BJ (cell line): Measurements from ENCODE around the gene TBC1D22B. TPM values are rescaled to one million over a fixed set of nuclear protein-coding genes. Genes with fewer than 3 reads are reported as not detected.

Experiments used
- CTCF ChIA-PET: fragments of 350-600 bp; formaldehyde crosslinking; extraction: SDS; loops from one replicate; lab custom pipeline; 2021; ENCODE audit warnings: antibody characterized with exemption, inconsistent platforms; lab: Yijun Ruan, JAX
- POLR2A ChIA-PET: fragments of 300-600 bp; sonication (Branson Sonifier 250); formaldehyde crosslinking; extraction: SDS; loops from one replicate; lab custom pipeline; 2021; ENCODE audit warnings: antibody characterized with exemption; lab: Charles Lee
- DNase-seq: peaks from one replicate; pipeline ENCODE4 v3.0.0-alpha.2; 2011; ENCODE audit warnings: low read depth
- H3K27me3 ChIP-seq: 2 replicates; pipeline ENCODE4 v1.6.0; 2011; ENCODE audit warnings: low read length; ENCODE audit not compliant: control insufficient read depth, insufficient read depth
- H3K36me3 ChIP-seq: 2 replicates; pipeline ENCODE4 v1.5.1; 2011; ENCODE audit warnings: low read length; ENCODE audit not compliant: control insufficient read depth, insufficient read depth
- H3K4me3 ChIP-seq: 2 replicates; pipeline ENCODE4 v1.5.1; 2011; ENCODE audit warnings: low read depth, mild to moderate bottlenecking, control low read depth, low read length
- CTCF ChIP-seq: IDR thresholded peaks from 2 replicates; pipeline ENCODE4 v1.5.1; 2011; ENCODE audit warnings: low read depth, mild to moderate bottlenecking, control low read depth, inconsistent platforms, low read length, moderate library complexity; ENCODE audit not compliant: insufficient read depth
- polyA plus RNA-seq: library from polyadenylated mRNA; depleted of rRNA; stranded (reverse); fragments of >200 nt; gene quantifications from 2 replicates; pipeline ENCODE4 v1.2.3, GENCODE V29; 2011

TBC1D22B gene
- polyA plus RNA-seq, 1 experiment, result 5.5 TPM

- ChIA-PET CTCF (interaction anchor here (1.2 to 1.4 kb wide), 2 partner anchors 29 to 210 kb away, joined by 3 to 5 read pairs; no protein-coding TSS in a partner anchor), POLR2A (no interaction called here)
- Histone ChIP-seq H3K27me3 (no peaks in the 10 kb centered on the region), H3K36me3 (no peaks in the 10 kb centered on the region), H3K4me3 (no peak overlapping the region)
- no peak for TF ChIP-seq CTCF
- no peak for DNase-seq
Observed at GRCh38 chr6:37239526-37239925, 18.0 kb upstream of the TBC1D22B start.

DNA sequence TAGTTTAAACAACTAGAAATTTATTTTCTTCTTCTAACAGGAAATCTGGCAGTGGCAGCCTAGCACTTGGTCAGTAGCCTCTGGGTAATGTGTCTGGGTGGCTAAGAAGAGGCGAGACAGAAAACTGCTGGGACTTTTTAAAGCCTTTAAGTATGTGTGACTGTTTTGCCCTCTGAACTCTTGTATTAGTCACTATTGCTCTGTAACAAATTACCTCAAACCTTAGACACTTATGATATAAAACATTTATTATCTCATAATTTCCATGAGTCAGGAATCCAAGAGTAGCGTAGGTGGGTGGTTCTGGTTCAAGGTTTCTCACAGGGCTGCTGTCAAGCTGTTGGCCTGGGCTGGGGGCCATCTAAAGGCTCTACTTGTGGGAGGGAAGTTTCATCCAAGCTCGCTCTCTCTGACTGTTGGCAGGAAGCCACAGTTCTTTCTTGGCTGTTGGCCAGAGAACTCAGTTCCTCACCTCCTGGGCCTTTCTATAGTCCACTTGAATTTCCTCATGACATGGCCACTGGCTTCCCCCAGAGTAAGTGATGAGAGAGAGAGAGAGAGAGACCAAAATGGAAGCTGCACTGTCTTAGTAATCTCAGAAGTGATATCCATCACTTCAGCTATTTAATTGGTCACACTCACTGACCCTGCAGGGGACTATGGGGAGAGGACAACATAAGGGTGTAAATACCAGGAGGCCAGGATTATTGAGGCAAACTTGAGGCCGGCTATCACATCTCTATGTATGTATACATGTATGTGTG, 17.4 kb upstream of the TBC1D22B start:
- TF ChIP-seq CTCF, result no peak
- H3K36me3 ChIP-seq, result no peaks in the 10 kb centered on the region
- CTCF ChIA-PET, result interaction anchor here (1.2 to 1.4 kb wide), 2 partner anchors 30 to 211 kb away, joined by 3 to 5 read pairs; no protein-coding TSS in a partner anchor
- H3K4me3 ChIP-seq, result no peak overlapping the region
- POLR2A ChIA-PET, result interaction anchor here (0.6 to 0.7 kb wide), 2 partner anchors 21 to 354 kb away, joined by 3 read pairs; partner anchors contain the start of gene C6orf89
- no peaks in the 10 kb centered on the region for H3K27me3 ChIP-seq
- peak; percentile 97 for DNase-seq

- ChIA-PET POLR2A (no interaction called here), CTCF (interaction anchor here (0.9 to 2.1 kb wide), 2 partner anchors 15 to 223 kb away, joined by 3 to 8 read pairs; no protein-coding TSS in a partner anchor)
- H3K36me3 ChIP-seq, result no peaks in the 10 kb centered on the region
- H3K4me3 ChIP-seq, result no peak overlapping the region
- H3K27me3 ChIP-seq, result no peaks in the 10 kb centered on the region
- TF ChIP-seq CTCF, result no peak
- DNase-seq, result no peak
Observed at GRCh38 chr6:37241131-37241530, 16.4 kb upstream of the TBC1D22B start.

- no peak overlapping the region for H3K4me3 ChIP-seq
- ChIA-PET POLR2A (interaction anchor here (0.6 kb wide), 2 partner anchors 646 to 1718 kb away, joined by 4 read pairs; no protein-coding TSS in a partner anchor), CTCF (interaction anchor here (0.7 to 2.1 kb wide), 6 partner anchors 16 to 224 kb away, joined by 3 to 8 read pairs (median 4); no protein-coding TSS in a partner anchor)
Observed at GRCh38 chr6:37241775-37242428, 15.7 kb upstream of the TBC1D22B start.

More at GRCh38 chr6:37241775-37242428, 15.7 kb upstream of the TBC1D22B start:
- TF ChIP-seq CTCF, result no peak
- no peaks in the 10 kb centered on the region for H3K27me3 ChIP-seq
- no peaks in the 10 kb centered on the region for H3K36me3 ChIP-seq
- no peak for DNase-seq
